WTC11 (cell line): ENCODE results near the gene ZMIZ1. TPM values are rescaled to one million over a fixed set of nuclear protein-coding genes. Genes with fewer than 3 reads are reported as not detected.

Experiments
- ATAC-seq: fragments of 200-7000 bp; cut with Tn5 transposase; 2 replicates; pipeline ENCODE4 v1.10.0; 2021; ENCODE audit warnings: mild to moderate bottlenecking, moderate library complexity
- CTCF ChIA-PET: fragments of 300-600 bp; sonication (Branson Sonifier 250); formaldehyde crosslinking; loops from one replicate; lab custom pipeline; 2021; ENCODE audit warnings: antibody characterized with exemption; lab: Charles Lee
- POLR2A ChIA-PET: fragments of 350-600 bp; sonication (Branson Sonifier 250); formaldehyde crosslinking; loops from one replicate; lab custom pipeline; 2021; ENCODE audit warnings: antibody characterized with exemption; lab: Charles Lee
- DNase-seq: peaks from one replicate; pipeline ENCODE4 v3.0.0; 2021; ENCODE audit warnings: low spot score
- H3K27ac Mint-ChIP-seq: 2 replicates; pipeline ENCODE4 v1.8.0; 2021; ENCODE audit warnings: mixed read lengths
- H3K27me3 Mint-ChIP-seq: 2 replicates; pipeline ENCODE4 v1.8.0; 2021; ENCODE audit warnings: low read depth, mild to moderate bottlenecking, moderate library complexity, mixed read lengths
- H3K36me3 Mint-ChIP-seq: 2 replicates; pipeline ENCODE4 v1.8.0; 2021; ENCODE audit warnings: mixed read lengths
- H3K4me1 Mint-ChIP-seq: 2 replicates; pipeline ENCODE4 v1.8.0; 2022; ENCODE audit warnings: mixed read lengths
- H3K4me3 Mint-ChIP-seq: 2 replicates; pipeline ENCODE4 v1.8.0; 2021; ENCODE audit warnings: mild to moderate bottlenecking, moderate library complexity, mixed read lengths
- H3K9me3 Mint-ChIP-seq: 2 replicates; pipeline ENCODE4 v1.8.0; 2021; ENCODE audit warnings: mixed read lengths
- ATF6 ChIP-seq: sonication (generic); formaldehyde crosslinking; IDR thresholded peaks from 2 replicates; pipeline ENCODE4 v1.8.1; 2023; ENCODE audit warnings: mild to moderate bottlenecking, missing genetic modification reagents
- CDX4 ChIP-seq: fragments of 250-450 bp; sonication (Bioruptor Pico); IDR thresholded peaks from 2 replicates; pipeline ENCODE4 v1.9.0; 2021; ENCODE audit warnings: moderate library complexity, mild to moderate bottlenecking, inconsistent platforms, borderline replicate concordance
- CREM ChIP-seq: sonication (generic); formaldehyde crosslinking; IDR thresholded peaks from 2 replicates; pipeline ENCODE4 v1.8.1; 2022; ENCODE audit warnings: mild to moderate bottlenecking, missing genetic modification reagents, moderate library complexity
- E2F1 ChIP-seq: sonication (generic); formaldehyde crosslinking; IDR thresholded peaks from 2 replicates; pipeline ENCODE4 v1.8.0; 2022; ENCODE audit warnings: mild to moderate bottlenecking, missing genetic modification reagents
- ESRRA ChIP-seq: sonication (generic); formaldehyde crosslinking; IDR thresholded peaks from 2 replicates; pipeline ENCODE4 v1.8.1; 2022; ENCODE audit warnings: mild to moderate bottlenecking, missing genetic modification reagents, borderline replicate concordance
- ETV6 ChIP-seq: sonication (generic); formaldehyde crosslinking; IDR thresholded peaks from 2 replicates; pipeline ENCODE4 v1.8.1; 2022; ENCODE audit warnings: mild to moderate bottlenecking, missing genetic modification reagents
- FOXK1 ChIP-seq: sonication (generic); formaldehyde crosslinking; IDR thresholded peaks from 2 replicates; pipeline ENCODE4 v1.8.0; 2022; ENCODE audit warnings: mild to moderate bottlenecking, moderate library complexity, missing genetic modification reagents
- FOXP1 ChIP-seq: sonication (generic); formaldehyde crosslinking; IDR thresholded peaks from 2 replicates; pipeline ENCODE4 v1.8.0; 2022; ENCODE audit warnings: missing genetic modification reagents, mild to moderate bottlenecking, moderate library complexity, borderline replicate concordance
- GTF2I ChIP-seq: fragments of 250-450 bp; sonication (Bioruptor Pico); conservative IDR thresholded peaks from 2 replicates; pipeline ENCODE4 v1.4.0; 2021; ENCODE audit warnings: mild to moderate bottlenecking
- HMGA2 ChIP-seq: fragments of 250-450 bp; sonication (Bioruptor Pico); IDR thresholded peaks from 2 replicates; pipeline ENCODE4 v1.4.0; 2021; ENCODE audit warnings: mild to moderate bottlenecking, moderate library complexity
- JAZF1 ChIP-seq: fragments of 250-450 bp; sonication (Bioruptor Pico); IDR thresholded peaks from 2 replicates; pipeline ENCODE4 v1.9.0; 2021; ENCODE audit warnings: moderate library complexity, mild to moderate bottlenecking, inconsistent platforms
- MAX ChIP-seq: sonication (generic); formaldehyde crosslinking; IDR thresholded peaks from 2 replicates; pipeline ENCODE4 v1.8.0; 2022; ENCODE audit warnings: mild to moderate bottlenecking, missing genetic modification reagents
- NR1H2 ChIP-seq: sonication (generic); formaldehyde crosslinking; IDR thresholded peaks from 2 replicates; pipeline ENCODE4 v1.9.0; 2021; ENCODE audit warnings: mild to moderate bottlenecking, moderate library complexity, missing genetic modification reagents
- PREB ChIP-seq: sonication (generic); formaldehyde crosslinking; IDR thresholded peaks from 2 replicates; pipeline ENCODE4 v1.8.1; 2022; ENCODE audit warnings: mild to moderate bottlenecking, missing genetic modification reagents, moderate library complexity, borderline replicate concordance
- RELA ChIP-seq: sonication (generic); formaldehyde crosslinking; IDR thresholded peaks from 2 replicates; pipeline ENCODE4 v1.8.1; 2022; ENCODE audit warnings: missing genetic modification reagents, mild to moderate bottlenecking, borderline replicate concordance
- SOX15 ChIP-seq: fragments of 250-450 bp; sonication (Bioruptor Pico); IDR thresholded peaks from 2 replicates; pipeline ENCODE4 v1.9.0; 2021; ENCODE audit warnings: mild to moderate bottlenecking
- TEAD4 ChIP-seq: sonication (generic); formaldehyde crosslinking; IDR thresholded peaks from 2 replicates; pipeline ENCODE4 v1.8.0; 2022; ENCODE audit warnings: mild to moderate bottlenecking, missing genetic modification reagents
- TP53 ChIP-seq: sonication (generic); formaldehyde crosslinking; IDR thresholded peaks from 2 replicates; pipeline ENCODE4 v1.8.1; 2023; ENCODE audit warnings: mild to moderate bottlenecking, missing genetic modification reagents
- ZNF121 ChIP-seq: sonication (generic); formaldehyde crosslinking; IDR thresholded peaks from 2 replicates; pipeline ENCODE4 v1.8.0; 2023; ENCODE audit warnings: missing genetic modification reagents
- ZNF281 ChIP-seq: sonication (generic); formaldehyde crosslinking; IDR thresholded peaks from 2 replicates; pipeline ENCODE4 v1.8.0; 2023; ENCODE audit warnings: mild to moderate bottlenecking, missing genetic modification reagents
- ZNF416 ChIP-seq: fragments of 250-450 bp; sonication (Bioruptor Pico); IDR thresholded peaks from 2 replicates; pipeline ENCODE4 v1.9.0; 2021; ENCODE audit warnings: mild to moderate bottlenecking, inconsistent platforms
- ZNF425 ChIP-seq: fragments of 250-450 bp; sonication (Bioruptor Pico); conservative IDR thresholded peaks from 2 replicates; pipeline ENCODE4 v1.9.0; 2021; ENCODE audit warnings: mild to moderate bottlenecking
- total RNA-seq: library from RNA; stranded (reverse); gene quantifications from 3 replicates; pipeline ENCODE4 v1.2.3, GENCODE V29; 2021

Gene ZMIZ1
- total RNA-seq, 1 experiment from 2014 or later = 44.4 TPM

- no peak for TF ChIP-seq TEAD4
- no peak for TF ChIP-seq ESRRA (CRISPR knock-in tag)
Measured at GRCh38 chr10:79167537-79167936, 98.8 kb downstream of the ZMIZ1 start (continued).

GRCh38 chr10:79168210-79168609 lies 99.4 kb downstream of the ZMIZ1 start:
- DNase-seq (no peak), ATAC-seq (no peak)
- no peak overlapping the region for H3K4me3 Mint-ChIP-seq
- peak overlapping the region; percentile 36; the same call in 1 of the 2 replicates for H3K27ac Mint-ChIP-seq
- H3K36me3 Mint-ChIP-seq = no peaks in the 10 kb centered on the region
- no peaks in the 10 kb centered on the region for H3K27me3 Mint-ChIP-seq
- TF ChIP-seq PREB (CRISPR knock-in tag) = no peak
- no peak for TF ChIP-seq JAZF1
- TF ChIP-seq TP53 (CRISPR knock-in tag) = no peak
- TF ChIP-seq ETV6 (CRISPR knock-in tag) = no peak
- no peak for TF ChIP-seq CREM
- no peak for TF ChIP-seq CDX4 (CRISPR knock-in tag)
- ChIA-PET CTCF (interaction anchor here (1.4 to 2.2 kb wide), 4 partner anchors 19 to 31 kb away, joined by 3 to 7 read pairs (median 4); no protein-coding TSS in a partner anchor), POLR2A (no interaction called here)
- peaks cover 29% of the 10 kb centered on the region for H3K4me1 Mint-ChIP-seq
- H3K9me3 Mint-ChIP-seq = no peaks in the 10 kb centered on the region

- no peak for ATAC-seq
- CTCF ChIA-PET = interaction anchor here (0.9 to 1.5 kb wide), 3 partner anchors 10 to 41 kb away, joined by 3 to 4 read pairs (median 4); no protein-coding TSS in a partner anchor
- TF ChIP-seq FOXK1 (CRISPR knock-in tag) (no peak), RELA (CRISPR knock-in tag) (no peak), FOXP1 (CRISPR knock-in tag) (no peak), GTF2I (no peak), E2F1 (CRISPR knock-in tag) (no peak), ZNF281 (no peak), PREB (CRISPR knock-in tag) (no peak), ZNF425 (no peak), ATF6 (CRISPR knock-in tag) (no peak), NR1H2 (CRISPR knock-in tag) (no peak), SOX15 (CRISPR knock-in tag) (no peak), HMGA2 (CRISPR knock-in tag) (no peak), ZNF416 (CRISPR knock-in tag) (no peak), ZNF121 (CRISPR knock-in tag) (no peak), MAX (CRISPR knock-in tag) (no peak)
- Mint-ChIP-seq H3K9me3 (no peaks in the 10 kb centered on the region), H3K4me1 (peaks cover 19% of the 10 kb centered on the region), H3K27ac (no peak overlapping the region), H3K27me3 (no peaks in the 10 kb centered on the region), H3K4me3 (no peak overlapping the region), H3K36me3 (no peaks in the 10 kb centered on the region)
- POLR2A ChIA-PET = interaction anchor here (0.7 kb wide), 1 partner anchor 15 kb away, joined by 3 read pairs; no protein-coding TSS in a partner anchor
- no peak for DNase-seq
Measured at GRCh38 chr10:79170226-79170752, 101.5 kb downstream of the ZMIZ1 start.
